ENCODE data around the gene FGG. TPM values are rescaled to one million over a fixed set of nuclear protein-coding genes. Genes with fewer than 3 reads are reported as not detected.

Gene FGG
- total RNA-seq, 2 donors from 2014 or later: not detected

DNA sequence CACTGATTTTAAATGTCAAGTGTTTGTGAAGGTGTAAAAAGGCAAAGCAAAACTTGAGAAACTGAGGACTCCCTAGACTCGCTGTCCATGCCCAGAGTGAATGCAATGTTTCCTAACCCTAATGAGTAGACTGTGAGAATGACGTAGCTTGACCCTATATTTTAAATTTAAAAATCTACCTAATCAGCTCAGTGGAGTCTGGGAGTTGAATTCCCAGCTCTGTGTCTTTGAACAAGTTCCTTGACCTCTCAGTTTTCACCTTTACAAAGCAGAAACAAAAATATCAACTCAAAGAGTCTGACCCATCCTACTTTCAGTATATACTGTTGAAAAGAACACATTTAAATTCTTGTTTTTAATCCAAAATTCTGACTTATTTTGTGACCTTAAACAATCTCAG, 24.3 kb downstream of the FGG start:
- peaks cover 44% of the 10 kb centered on the region for H3K27me3 Mint-ChIP-seq

DNA sequence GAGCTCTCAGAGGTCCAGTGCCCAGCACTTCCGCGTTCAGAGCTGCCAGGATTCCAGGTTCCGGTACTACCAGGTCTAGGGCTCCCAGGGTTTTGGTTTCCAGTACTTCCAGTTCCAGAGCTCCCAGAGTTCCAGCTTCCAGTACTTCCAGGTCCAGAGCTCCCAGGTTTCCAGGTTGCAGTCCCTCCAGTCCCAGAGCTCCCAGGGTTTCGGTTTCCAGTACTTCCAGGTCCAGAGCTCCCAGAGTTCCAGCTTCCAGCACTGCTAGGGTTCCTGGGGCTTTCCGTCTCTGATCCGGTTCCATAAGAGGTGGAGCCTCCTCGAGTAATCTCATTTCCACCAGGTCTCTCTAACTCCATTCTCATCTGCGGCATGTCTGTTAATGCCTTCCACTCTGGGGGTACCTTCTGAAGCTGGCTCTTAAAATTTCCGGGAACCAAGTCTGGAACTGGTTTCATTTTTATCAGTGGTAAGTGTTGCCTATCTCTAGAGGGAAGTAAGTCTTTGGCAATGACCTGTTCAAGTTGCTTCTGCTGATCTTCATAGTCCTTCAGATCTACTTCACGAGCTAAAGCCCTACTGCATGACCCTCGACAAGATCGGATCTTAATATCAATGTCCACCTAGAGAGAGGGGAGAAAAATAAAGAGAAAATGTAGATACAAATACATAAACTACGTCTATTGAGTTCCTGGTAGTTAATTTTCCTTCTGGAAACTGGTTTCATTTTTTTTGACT, 26.0 kb downstream of the FGG start:
- Mint-ChIP-seq H3K27ac (no peak overlapping the region), H3K27me3 (peaks cover 42% of the 10 kb centered on the region), H3K4me1 (peaks cover 4% of the 10 kb centered on the region), H3K4me3 (no peak overlapping the region), H3K36me3 (ENCODE audit: low read depth) (peaks cover 5% of the 10 kb centered on the region)
- DNase-seq (no peak), ATAC-seq (no peak)
- H3K9me3 ChIP-seq (ENCODE audit: control insufficient read depth, low read length, poor library complexity, severe bottlenecking): no peaks in the 10 kb centered on the region

More for the DNA sequence above, 24.3 kb downstream of the FGG start:
- peaks cover 4% of the 10 kb centered on the region for H3K4me1 Mint-ChIP-seq
- no peak overlapping the region for H3K27ac Mint-ChIP-seq
- H3K36me3 Mint-ChIP-seq (ENCODE audit: low read depth): peaks cover 2% of the 10 kb centered on the region
- ATAC-seq: no peak
- no peaks in the 10 kb centered on the region for H3K9me3 ChIP-seq (ENCODE audit: control insufficient read depth, low read length, poor library complexity, severe bottlenecking)
- DNase-seq: no peak
- no peak overlapping the region for H3K4me3 Mint-ChIP-seq

DNA sequence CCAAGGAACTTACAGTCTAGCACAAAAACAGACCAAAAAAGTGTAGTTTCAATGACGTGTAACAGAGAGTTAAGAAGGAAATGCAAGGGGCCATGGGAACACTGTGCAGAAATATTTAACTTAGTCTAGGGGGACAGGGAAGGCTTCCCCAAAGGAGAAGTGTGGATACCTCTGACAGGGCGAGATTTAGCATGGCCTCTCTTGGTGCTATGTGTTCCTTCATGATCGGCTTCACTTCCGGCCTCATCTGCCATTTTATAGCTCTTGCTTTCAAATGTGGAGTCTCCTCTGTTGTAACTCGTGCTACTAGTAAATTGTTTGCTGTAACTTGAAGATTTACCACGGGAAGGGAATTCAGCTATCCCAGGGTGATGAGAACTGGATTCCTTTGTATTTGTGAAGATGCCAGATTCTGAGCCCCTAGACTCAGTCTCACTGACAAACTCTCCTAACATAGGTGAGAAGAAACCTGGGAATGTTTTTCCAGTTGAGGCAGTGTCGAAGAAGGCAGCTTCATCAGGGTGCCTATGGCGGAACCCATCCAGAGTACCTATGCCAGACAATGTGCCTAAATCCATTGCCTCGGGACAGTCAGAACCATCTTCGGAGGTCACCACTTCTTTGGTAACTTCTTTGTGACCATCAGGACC, 27.0 kb downstream of the FGG start:
- Mint-ChIP-seq H3K27ac (no peak overlapping the region), H3K4me3 (no peak overlapping the region), H3K4me1 (peaks cover 4% of the 10 kb centered on the region), H3K36me3 (ENCODE audit: low read depth) (peaks cover 5% of the 10 kb centered on the region), H3K27me3 (peaks cover 37% of the 10 kb centered on the region)
- H3K9me3 ChIP-seq (ENCODE audit: control insufficient read depth, low read length, poor library complexity, severe bottlenecking): no peaks in the 10 kb centered on the region
- DNase-seq: no peak
- no peak for ATAC-seq

DNA sequence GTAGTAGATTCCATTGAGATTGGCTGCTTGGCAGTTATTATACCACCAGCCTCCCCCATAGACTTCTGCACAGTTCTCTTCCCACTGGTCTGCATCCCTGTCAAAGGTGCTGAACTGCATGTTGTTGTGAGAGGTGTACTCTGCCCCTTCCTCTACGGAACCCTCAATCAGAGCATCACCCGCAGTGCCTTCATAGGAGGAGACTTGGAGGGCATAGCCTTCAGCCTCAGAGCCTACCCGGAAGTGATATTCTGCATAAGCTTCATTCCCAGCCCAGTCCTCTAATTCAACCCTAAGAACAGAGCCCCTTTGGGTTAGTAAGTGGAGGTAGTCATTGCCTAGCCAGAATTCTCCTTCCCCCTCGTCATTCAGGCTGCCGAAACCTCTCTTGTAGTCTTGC, 28.2 kb downstream of the FGG start:
- Mint-ChIP-seq H3K4me1 (peaks cover 2% of the 10 kb centered on the region), H3K36me3 (ENCODE audit: low read depth) (peaks cover 2% of the 10 kb centered on the region), H3K27me3 (peaks cover 30% of the 10 kb centered on the region), H3K27ac (no peak overlapping the region), H3K4me3 (no peak overlapping the region)
- no peak for DNase-seq
- no peak for ATAC-seq
- H3K9me3 ChIP-seq (ENCODE audit: control insufficient read depth, low read length, poor library complexity, severe bottlenecking): no peaks in the 10 kb centered on the region

DNA sequence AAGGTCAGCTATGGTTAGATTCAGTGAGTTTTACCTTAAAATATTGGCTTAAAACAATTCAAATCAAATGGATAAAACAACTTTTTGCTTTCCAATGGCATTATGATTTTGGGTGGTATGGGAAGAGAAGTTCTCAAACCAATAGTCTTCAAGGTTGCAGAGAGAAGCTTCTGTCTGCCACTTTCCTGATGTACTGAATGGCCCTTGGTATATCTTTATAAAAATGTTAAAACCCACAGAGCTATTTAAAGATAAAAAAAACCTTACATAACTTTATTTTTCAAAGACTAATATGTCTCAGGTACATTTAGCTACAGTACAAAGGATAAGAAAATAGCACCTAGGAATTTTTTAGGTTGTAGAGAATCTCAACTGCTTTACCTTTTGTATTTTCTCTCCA, 28.8 kb downstream of the FGG start:
- peaks cover 2% of the 10 kb centered on the region for H3K4me1 Mint-ChIP-seq
- no peaks in the 10 kb centered on the region for H3K9me3 ChIP-seq (ENCODE audit: control insufficient read depth, low read length, poor library complexity, severe bottlenecking)
- DNase-seq (no peak), ATAC-seq (no peak)
- no peak overlapping the region for H3K4me3 Mint-ChIP-seq
- peaks cover 29% of the 10 kb centered on the region for H3K27me3 Mint-ChIP-seq
- peaks cover 2% of the 10 kb centered on the region for H3K36me3 Mint-ChIP-seq (ENCODE audit: low read depth)
- H3K27ac Mint-ChIP-seq: no peak overlapping the region

DNA sequence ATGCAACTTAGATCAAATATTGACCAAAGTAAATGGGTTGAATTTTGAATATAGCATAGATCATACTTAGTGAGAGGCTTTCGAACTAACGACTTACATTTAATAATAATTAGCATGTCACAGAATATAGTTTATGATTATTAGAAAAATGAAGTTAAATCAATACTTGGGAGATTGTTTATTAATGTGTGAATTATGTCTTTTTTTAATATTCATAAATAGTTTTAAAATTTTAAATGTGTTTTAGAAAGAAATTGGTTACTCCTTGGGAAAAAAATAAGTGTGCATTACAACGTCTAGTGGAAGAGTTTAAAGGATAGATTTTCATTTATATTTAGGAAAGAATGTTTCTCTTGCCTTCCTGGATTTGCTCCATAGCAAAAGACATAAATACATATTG, 29.2 kb downstream of the FGG start:
- no peaks in the 10 kb centered on the region for H3K9me3 ChIP-seq (ENCODE audit: control insufficient read depth, low read length, poor library complexity, severe bottlenecking)
- ATAC-seq (no peak), DNase-seq (no peak)
- Mint-ChIP-seq H3K4me3 (no peak overlapping the region), H3K27me3 (peaks cover 29% of the 10 kb centered on the region), H3K36me3 (ENCODE audit: low read depth) (peaks cover 2% of the 10 kb centered on the region), H3K4me1 (peaks cover 2% of the 10 kb centered on the region), H3K27ac (no peak overlapping the region)

DNA sequence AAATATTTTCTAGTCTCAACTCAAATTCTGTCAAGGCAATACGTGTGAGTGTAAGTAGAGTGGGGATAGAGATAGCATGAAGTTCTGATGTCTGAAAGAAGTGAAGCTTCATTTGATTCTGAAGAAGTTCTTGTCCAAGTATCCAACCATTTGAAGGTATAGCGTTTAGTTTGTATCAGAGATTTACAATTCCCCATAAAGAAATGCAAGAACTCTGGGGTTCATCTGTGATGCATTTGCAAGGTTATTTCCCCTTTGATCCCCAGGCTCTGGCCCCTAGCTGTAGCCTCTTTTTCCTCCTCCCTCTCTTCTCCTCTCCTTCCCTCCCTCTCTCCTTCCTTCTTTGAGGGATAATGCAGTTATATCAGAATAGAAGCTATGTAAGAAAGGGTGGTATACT, 29.7 kb downstream of the FGG start:
- Mint-ChIP-seq H3K27ac (no peak overlapping the region), H3K36me3 (ENCODE audit: low read depth) (peaks cover 2% of the 10 kb centered on the region), H3K4me1 (peaks cover 2% of the 10 kb centered on the region), H3K27me3 (peaks cover 30% of the 10 kb centered on the region), H3K4me3 (no peak overlapping the region)
- ATAC-seq (no peak), DNase-seq (no peak)
- H3K9me3 ChIP-seq (ENCODE audit: control insufficient read depth, low read length, poor library complexity, severe bottlenecking): no peaks in the 10 kb centered on the region

DNA sequence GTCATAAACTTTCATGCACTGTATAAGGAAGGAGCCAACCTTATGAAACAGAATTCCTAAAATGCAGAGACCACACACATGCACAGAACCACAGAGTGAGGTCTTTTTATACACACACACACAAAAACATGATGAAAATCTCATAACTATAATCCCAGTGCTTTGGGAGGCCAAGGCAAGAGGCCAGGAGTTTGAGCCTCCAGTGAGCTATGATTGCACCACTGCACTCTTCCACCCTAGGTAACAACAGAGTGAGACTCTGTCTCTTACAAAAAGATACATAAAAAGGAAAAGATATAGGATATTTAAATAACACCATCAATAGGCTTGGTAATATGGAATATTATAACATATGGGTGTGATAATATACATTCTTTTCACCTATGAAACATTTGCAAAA, 32.5 kb downstream of the FGG start:
- no peak for DNase-seq
- no peak for ATAC-seq
- H3K36me3 Mint-ChIP-seq (ENCODE audit: low read depth): peaks cover 2% of the 10 kb centered on the region
- no peaks in the 10 kb centered on the region for H3K4me1 Mint-ChIP-seq
- no peaks in the 10 kb centered on the region for H3K9me3 ChIP-seq (ENCODE audit: control insufficient read depth, low read length, poor library complexity, severe bottlenecking)
- peaks cover 27% of the 10 kb centered on the region for H3K27me3 Mint-ChIP-seq
- H3K4me3 Mint-ChIP-seq: no peak overlapping the region
- no peak overlapping the region for H3K27ac Mint-ChIP-seq

DNA sequence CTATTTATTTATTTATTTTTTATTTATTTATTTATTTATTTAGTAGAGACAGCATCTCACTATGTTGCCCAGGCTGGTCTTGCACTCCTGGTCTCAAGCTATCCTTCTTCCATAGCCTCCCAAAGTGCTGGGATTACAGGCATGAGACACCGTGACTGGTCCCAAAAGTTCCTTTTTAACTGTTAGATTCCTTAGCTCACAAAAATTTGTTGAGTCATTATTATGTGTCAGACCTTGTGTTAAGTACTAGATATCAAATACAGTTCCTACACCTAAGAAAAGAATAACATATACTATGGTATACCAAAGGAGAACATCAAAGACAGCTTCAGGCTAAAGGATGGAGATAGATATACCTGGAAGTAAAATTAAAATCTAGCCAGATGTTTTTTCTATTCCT, 33.5 kb downstream of the FGG start:
- H3K9me3 ChIP-seq (ENCODE audit: control insufficient read depth, low read length, poor library complexity, severe bottlenecking): no peaks in the 10 kb centered on the region
- H3K27me3 Mint-ChIP-seq: peaks cover 28% of the 10 kb centered on the region
- H3K27ac Mint-ChIP-seq: no peak overlapping the region
- H3K4me1 Mint-ChIP-seq: no peaks in the 10 kb centered on the region
- peaks cover 2% of the 10 kb centered on the region for H3K36me3 Mint-ChIP-seq (ENCODE audit: low read depth)
- ATAC-seq (no peak), DNase-seq (no peak)
- H3K4me3 Mint-ChIP-seq: no peak overlapping the region

DNA sequence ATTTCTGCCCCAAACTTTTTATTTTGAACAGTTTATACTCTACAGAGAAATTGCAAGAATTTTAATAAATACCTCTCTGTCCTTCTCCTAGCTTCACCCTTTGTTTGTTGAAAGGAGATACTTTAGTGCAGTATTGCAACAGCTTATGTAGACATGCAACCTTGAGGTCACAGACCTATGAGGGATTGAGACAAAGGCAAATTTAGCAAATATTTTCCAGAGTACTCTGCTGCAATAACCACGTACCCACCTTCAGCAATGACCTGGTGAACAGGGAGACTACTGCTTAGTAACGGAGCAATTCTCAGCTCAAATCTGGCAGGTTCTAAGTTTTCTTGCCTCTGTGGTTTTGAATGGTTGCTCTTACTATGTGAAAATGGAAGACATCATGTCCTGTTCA, 35.1 kb downstream of the FGG start:
- H3K27ac Mint-ChIP-seq: no peak overlapping the region
- DNase-seq: no peak
- peaks cover 2% of the 10 kb centered on the region for H3K36me3 Mint-ChIP-seq (ENCODE audit: low read depth)
- no peaks in the 10 kb centered on the region for H3K4me1 Mint-ChIP-seq
- H3K4me3 Mint-ChIP-seq: no peak overlapping the region
- H3K27me3 Mint-ChIP-seq: peaks cover 28% of the 10 kb centered on the region
- H3K9me3 ChIP-seq (ENCODE audit: control insufficient read depth, low read length, poor library complexity, severe bottlenecking): no peaks in the 10 kb centered on the region
- ATAC-seq: no peak

DNA sequence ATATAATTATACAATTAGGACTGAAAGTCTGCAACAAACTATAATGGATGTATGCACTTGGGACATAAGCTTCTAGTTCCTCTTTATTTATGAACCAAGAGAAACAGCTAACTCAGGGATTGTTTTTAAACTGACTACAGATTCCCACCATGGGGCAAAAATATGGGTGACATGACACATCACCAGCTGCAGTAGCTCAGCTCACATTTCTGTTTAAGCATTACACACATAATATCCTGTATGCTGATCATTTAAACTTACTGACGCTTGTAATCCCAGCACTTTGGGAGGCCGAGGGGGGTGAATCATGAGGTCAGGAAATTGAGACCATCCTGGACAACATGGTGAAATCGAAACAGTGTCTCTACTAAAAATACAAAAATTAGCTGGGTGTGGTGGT, 38.1 kb downstream of the FGG start:
- H3K27me3 Mint-ChIP-seq: peaks cover 25% of the 10 kb centered on the region
- H3K27ac Mint-ChIP-seq: no peak overlapping the region
- ATAC-seq: no peak
- no peaks in the 10 kb centered on the region for H3K9me3 ChIP-seq (ENCODE audit: control insufficient read depth, low read length, poor library complexity, severe bottlenecking)
- no peaks in the 10 kb centered on the region for H3K4me1 Mint-ChIP-seq
- no peak overlapping the region for H3K4me3 Mint-ChIP-seq
- DNase-seq: no peak
- H3K36me3 Mint-ChIP-seq (ENCODE audit: low read depth): no peaks in the 10 kb centered on the region

DNA sequence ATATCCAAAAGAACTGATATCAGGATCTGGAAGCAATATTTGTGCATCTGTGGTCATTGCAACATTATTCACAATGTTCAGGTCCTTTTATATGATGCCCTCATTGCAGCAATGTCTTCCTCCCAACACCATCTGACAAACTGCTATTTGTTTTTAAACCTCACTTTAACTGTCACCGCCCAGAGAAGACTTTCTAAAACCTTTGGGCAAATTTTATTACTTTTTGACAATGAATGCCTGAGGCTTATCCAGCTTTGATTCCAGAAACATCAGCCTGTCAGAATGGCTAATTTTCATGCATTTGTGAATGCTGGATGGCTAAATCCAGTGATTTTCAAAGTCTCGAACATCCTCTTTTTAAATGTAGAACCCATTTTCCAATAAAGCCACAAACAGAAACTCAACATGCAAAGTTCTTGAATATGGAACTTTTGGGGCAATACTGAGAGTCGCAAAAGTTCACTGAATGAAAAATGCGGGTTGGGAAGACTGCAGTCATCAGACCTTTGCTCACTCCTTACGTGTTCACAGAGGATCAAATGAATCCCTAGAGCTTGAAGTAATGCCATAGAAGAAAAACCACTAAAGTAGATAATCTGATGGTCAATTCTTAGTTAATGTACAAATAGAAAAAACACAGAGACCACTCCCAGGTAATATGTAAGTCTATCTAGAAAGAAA, 39.1 kb downstream of the FGG start:
- no peaks in the 10 kb centered on the region for H3K4me1 Mint-ChIP-seq
- H3K4me3 Mint-ChIP-seq: no peak overlapping the region
- DNase-seq: no peak
- no peaks in the 10 kb centered on the region for H3K9me3 ChIP-seq (ENCODE audit: control insufficient read depth, low read length, poor library complexity, severe bottlenecking)
- H3K27ac Mint-ChIP-seq: no peak overlapping the region
- no peak for ATAC-seq
- peaks cover 25% of the 10 kb centered on the region for H3K27me3 Mint-ChIP-seq
- H3K36me3 Mint-ChIP-seq (ENCODE audit: low read depth): no peaks in the 10 kb centered on the region

DNA sequence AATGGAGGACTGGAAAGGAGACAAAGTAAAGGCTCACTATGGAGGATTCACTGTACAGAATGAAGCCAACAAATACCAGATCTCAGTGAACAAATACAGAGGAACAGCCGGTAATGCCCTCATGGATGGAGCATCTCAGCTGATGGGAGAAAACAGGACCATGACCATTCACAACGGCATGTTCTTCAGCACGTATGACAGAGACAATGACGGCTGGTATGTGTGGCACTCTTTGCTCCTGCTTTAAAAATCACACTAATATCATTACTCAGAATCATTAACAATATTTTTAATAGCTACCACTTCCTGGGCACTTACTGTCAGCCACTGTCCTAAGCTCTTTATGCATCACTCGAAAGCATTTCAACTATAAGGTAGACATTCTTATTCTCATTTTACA, 42.9 kb downstream of the FGG start:
- no peak for DNase-seq
- no peak overlapping the region for H3K4me3 Mint-ChIP-seq
- H3K9me3 ChIP-seq (ENCODE audit: control insufficient read depth, low read length, poor library complexity, severe bottlenecking): no peaks in the 10 kb centered on the region
- H3K4me1 Mint-ChIP-seq: no peaks in the 10 kb centered on the region
- H3K36me3 Mint-ChIP-seq (ENCODE audit: low read depth): no peaks in the 10 kb centered on the region
- H3K27me3 Mint-ChIP-seq: peaks cover 6% of the 10 kb centered on the region
- ATAC-seq: no peak
- H3K27ac Mint-ChIP-seq: no peak overlapping the region
